GM12873 (cell line): Measurements from ENCODE around the gene KIF18A.

Experiments used
- CTCF ChIP-seq: IDR thresholded peaks from 2 replicates; pipeline ENCODE4 v1.5.1; 2012; ENCODE audit warnings: low read depth, mild to moderate bottlenecking, moderate library complexity, low read length, control low read depth; ENCODE audit not compliant: insufficient read depth; ENCODE audit errors: missing control alignments

KIF18A gene

GRCh38 chr11:27996066-27996465 is 111.9 kb downstream of the KIF18A start:
- TF ChIP-seq CTCF: no peak

GRCh38 chr11:27995083-27995482 is 112.9 kb downstream of the KIF18A start:
- no peak for TF ChIP-seq CTCF

GRCh38 chr11:27991736-27992135 is 116.2 kb downstream of the KIF18A start:
- no peak for TF ChIP-seq CTCF

GRCh38 chr11:27977527-27977926 is 130.4 kb downstream of the KIF18A start:
- no peak for TF ChIP-seq CTCF

- TF ChIP-seq CTCF: no peak
Observed at GRCh38 chr11:27977031-27977430, 130.9 kb downstream of the KIF18A start.

- TF ChIP-seq CTCF: no peak
Observed at GRCh38 chr11:27976262-27976661, 131.7 kb downstream of the KIF18A start.

- TF ChIP-seq CTCF: no peak
Observed at GRCh38 chr11:27973851-27974536, 134.0 kb downstream of the KIF18A start.
